GM12875 (cell line): ENCODE results near the gene ZNF74.
"Not testable (repeated sequence)": the region's sequence is repeated elsewhere in the genome, so short reads cannot be mapped to it uniquely, and the experiment has no call there.

Experiments
- H3K4me3 ChIP-seq: one replicate; pipeline ENCODE4 v1.5.1; 2011; ENCODE audit warnings: low read depth, low read length, control low read depth
- TF ChIP-seq, protein P1 (sequence below): IDR thresholded peaks from 2 replicates; pipeline ENCODE4 v1.5.1; 2011; ENCODE audit warnings: low read depth, mild to moderate bottlenecking, control low read depth, inconsistent platforms, low read length, moderate library complexity, borderline replicate concordance; ENCODE audit not compliant: insufficient read depth

ZNF74 gene

DNA sequence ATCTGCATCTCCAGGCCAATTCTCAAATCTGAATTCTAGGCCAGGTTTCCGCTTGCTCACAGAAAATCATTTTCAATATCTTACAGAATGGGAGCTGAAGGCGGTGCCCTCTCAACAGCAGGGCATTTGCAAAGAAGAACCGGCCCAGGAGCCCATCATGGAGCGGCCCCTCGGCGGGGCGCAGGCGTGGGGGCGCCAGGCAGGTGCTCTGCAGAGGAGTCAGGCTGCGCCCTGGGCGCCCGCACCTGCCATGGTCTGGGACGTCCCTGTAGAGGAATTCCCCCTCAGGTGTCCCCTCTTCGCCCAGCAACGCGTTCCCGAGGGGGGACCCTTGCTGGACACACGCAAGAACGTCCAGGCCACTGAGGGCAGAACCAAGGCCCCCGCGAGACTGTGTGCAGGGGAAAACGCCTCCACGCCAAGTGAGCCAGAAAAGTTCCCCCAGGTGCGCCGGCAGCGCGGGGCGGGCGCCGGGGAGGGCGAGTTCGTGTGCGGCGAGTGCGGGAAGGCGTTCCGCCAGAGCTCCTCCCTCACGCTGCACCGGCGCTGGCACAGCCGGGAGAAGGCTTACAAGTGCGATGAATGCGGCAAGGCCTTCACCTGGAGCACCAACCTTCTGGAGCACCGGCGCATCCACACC lies 11.5 kb downstream of the ZNF74 start:
- TF ChIP-seq, protein P1, sequence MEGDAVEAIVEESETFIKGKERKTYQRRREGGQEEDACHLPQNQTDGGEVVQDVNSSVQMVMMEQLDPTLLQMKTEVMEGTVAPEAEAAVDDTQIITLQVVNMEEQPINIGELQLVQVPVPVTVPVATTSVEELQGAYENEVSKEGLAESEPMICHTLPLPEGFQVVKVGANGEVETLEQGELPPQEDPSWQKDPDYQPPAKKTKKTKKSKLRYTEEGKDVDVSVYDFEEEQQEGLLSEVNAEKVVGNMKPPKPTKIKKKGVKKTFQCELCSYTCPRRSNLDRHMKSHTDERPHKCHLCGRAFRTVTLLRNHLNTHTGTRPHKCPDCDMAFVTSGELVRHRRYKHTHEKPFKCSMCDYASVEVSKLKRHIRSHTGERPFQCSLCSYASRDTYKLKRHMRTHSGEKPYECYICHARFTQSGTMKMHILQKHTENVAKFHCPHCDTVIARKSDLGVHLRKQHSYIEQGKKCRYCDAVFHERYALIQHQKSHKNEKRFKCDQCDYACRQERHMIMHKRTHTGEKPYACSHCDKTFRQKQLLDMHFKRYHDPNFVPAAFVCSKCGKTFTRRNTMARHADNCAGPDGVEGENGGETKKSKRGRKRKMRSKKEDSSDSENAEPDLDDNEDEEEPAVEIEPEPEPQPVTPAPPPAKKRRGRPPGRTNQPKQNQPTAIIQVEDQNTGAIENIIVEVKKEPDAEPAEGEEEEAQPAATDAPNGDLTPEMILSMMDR, result no peak
- no peak overlapping the region for H3K4me3 ChIP-seq

DNA sequence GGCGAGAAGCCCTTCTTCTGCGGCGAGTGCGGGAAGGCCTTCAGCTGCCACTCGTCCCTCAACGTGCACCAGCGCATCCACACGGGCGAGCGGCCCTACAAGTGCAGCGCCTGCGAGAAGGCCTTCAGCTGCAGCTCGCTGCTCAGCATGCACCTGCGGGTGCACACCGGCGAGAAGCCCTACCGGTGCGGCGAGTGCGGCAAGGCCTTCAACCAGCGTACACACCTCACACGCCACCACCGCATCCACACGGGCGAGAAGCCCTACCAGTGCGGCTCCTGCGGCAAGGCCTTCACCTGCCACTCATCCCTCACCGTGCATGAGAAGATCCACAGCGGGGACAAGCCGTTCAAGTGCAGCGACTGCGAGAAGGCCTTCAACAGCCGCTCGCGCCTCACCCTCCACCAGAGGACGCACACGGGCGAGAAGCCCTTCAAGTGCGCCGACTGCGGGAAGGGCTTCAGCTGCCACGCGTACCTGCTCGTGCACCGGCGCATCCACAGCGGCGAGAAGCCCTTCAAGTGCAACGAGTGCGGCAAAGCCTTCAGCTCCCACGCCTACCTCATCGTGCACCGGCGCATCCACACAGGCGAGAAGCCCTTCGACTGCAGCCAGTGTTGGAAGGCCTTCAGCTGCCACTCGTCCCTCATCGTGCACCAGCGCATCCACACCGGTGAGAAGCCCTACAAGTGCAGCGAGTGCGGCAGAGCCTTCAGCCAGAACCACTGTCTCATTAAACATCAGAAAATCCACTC lies 12.2 kb downstream of the ZNF74 start:
- H3K4me3 ChIP-seq, result no peak overlapping the region
- TF ChIP-seq, protein P1, result 0 out of 2 replicates have a peak, but pooled peaks have one; percentile 2

DNA sequence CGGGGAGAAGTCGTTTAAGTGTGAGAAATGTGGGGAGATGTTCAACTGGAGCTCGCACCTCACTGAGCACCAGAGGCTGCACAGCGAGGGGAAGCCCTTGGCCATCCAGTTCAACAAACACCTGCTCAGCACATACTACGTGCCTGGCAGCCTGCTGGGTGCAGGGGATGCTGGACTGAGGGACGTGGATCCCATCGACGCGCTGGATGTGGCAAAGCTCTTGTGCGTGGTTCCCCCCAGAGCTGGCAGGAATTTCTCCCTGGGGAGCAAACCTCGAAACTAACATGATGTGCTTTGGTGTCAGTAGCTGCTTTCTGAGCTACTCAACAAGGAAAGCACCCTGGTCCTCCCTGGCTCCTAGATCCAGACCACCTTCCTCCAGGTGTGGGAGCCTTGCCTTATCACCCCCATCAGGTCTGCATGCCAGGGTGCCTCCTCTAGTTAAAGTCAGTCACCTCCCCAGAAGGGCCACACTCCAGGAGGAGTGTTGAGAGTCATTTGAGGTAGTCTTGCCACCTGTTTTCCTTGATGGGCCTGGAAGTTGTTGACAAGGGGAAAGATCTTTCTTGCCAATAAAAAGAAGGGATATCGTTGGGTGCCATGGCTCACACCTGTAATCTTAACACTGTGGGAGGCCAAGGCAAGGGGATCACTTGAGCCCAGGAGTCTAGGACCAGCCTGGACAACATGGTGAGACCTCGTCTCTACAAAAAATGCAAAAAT lies 12.9 kb downstream of the ZNF74 start:
- H3K4me3 ChIP-seq, result no peak overlapping the region
- TF ChIP-seq, protein P1, result no peak

DNA sequence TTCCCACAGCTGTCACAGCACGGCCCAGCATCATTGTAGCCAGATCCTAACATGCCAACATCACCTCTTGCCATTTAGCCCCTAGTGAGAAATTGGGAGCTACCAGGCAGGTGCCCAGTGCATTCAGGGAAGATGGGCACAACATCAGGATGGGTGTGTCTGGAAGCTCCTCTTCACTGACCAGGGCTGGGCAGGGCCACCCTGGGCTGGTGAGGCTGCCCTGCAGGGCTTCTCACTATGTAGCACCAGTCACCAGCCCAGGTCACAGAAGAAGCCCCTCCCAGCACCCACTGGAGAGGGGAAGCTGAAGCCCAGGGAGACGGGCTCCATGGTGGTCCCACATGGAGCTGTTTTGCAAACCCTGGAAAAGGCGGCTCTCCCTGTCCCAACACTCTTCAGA lies 13.9 kb downstream of the ZNF74 start:
- TF ChIP-seq, protein P1, result no peak
- no peak overlapping the region for H3K4me3 ChIP-seq

DNA sequence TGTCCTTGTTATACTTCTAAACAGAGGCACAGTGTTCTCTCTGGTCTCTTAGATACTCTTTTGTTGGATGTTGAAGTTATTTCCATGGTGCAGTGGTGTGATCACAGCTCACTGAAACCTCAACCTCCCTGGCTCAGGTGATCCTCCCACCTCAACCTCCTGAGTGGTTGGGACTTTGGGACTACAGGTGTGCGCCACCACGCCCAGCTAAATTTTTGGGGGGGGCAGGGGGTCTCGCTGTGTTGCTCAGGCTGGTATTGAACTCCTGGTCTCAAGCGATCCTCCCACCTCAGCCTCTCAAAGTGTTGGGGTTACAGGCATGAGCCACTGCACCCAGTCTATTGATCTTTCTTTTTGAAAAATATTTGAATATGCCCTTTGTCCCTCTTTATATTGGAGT lies 14.9 kb downstream of the ZNF74 start:
- H3K4me3 ChIP-seq, result no peak overlapping the region
- TF ChIP-seq, protein P1, result no peak

DNA sequence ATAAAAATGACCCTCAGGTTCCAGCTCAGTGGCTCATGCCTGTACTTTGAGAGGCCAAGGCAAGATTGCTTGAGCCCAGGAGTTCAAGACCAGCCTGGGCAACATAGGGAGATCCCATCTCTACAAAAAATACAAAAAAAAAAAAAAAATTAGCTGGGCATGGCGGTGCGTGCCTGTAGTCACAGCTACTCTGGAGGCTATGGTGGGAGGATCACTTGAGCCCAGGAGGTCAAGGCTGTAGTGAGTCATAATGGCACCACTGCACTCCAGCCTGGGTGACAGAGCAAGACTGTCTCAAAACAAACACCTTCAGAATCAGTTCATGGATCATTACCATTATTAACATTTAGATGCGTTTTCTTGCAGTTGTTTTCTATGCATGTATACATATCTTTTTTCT lies 15.4 kb downstream of the ZNF74 start:
- H3K4me3 ChIP-seq, result not testable (repeated sequence)

DNA sequence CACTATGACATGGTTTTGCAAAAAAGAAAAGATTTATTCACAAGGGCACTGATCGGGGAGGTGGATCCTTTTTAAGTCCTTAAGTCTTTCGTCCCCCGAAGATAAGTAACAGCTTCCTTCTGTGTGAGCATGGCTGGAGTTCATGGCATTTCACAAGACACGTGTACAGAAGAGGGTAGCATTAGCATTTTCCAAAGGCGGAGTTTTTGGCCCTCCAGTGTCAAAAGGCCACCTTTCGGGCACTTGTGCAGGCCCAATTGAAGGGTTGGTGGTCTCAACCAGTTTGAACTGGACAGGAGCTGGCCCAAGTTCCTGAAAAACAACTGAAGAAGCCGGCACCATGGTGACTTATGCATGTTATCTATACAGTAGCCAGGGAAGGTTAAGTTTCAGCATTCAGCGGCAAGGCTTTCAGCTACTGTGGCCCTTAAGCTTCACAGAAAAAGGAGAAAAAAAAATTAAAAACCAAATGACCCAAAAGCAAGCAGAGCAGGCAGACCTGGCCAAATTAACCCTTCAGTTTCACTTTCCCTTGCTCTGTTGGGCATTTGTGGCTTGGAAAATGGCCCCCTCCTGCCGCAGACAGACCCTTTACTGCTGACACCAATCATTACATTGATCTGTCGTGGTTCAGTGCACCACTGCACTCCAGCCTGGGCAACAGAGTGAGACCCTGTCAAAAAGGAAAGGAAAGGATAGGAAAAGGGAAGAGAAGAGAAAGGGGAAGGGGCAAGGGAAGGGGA lies 18.7 kb downstream of the ZNF74 start:
- no peak overlapping the region for H3K4me3 ChIP-seq

More for the DNA sequence above, 18.7 kb downstream of the ZNF74 start:
- TF ChIP-seq, protein P1, result no peak
